ENCODE results near the gene PAFAH1B1.
"Not testable (repeated sequence)": the region's sequence is repeated elsewhere in the genome, so short reads cannot be mapped to it uniquely, and the experiment has no call there.

Gene PAFAH1B1

GRCh38 chr17:2592971-2593820, at the start of gene PAFAH1B1:
Gene PAFAH1B1, plus strand, starts transcription at chr17:2593654. Its CDS starts 44,635 bp downstream, at chr17:2638289.
- DNase-seq (ENCODE audit: low spot score): peak; percentile 96

- no peak for DNase-seq (ENCODE audit: low spot score)
These were observed 48.1 kb upstream of the PAFAH1B1 start for GRCh38 chr17:2545393-2545792.

GRCh38 chr17:2547176-2547575, 46.3 kb upstream of the PAFAH1B1 start:
- DNase-seq (ENCODE audit: low spot score): no peak

GRCh38 chr17:2548026-2548425, 45.4 kb upstream of the PAFAH1B1 start:
- not testable (repeated sequence) for DNase-seq (ENCODE audit: low spot score)

- no peak for DNase-seq (ENCODE audit: low spot score)
These were observed 43.9 kb upstream of the PAFAH1B1 start for GRCh38 chr17:2549392-2550211.

- DNase-seq (ENCODE audit: low spot score): no peak
These were observed 42.0 kb upstream of the PAFAH1B1 start for GRCh38 chr17:2551493-2551892.

- DNase-seq (ENCODE audit: low spot score): no peak
These were observed 41.5 kb upstream of the PAFAH1B1 start for GRCh38 chr17:2551928-2552327.

GRCh38 chr17:2560658-2561057, 32.8 kb upstream of the PAFAH1B1 start:
- DNase-seq (ENCODE audit: low spot score): no peak

- no peak for DNase-seq (ENCODE audit: low spot score)
These were observed 31.1 kb upstream of the PAFAH1B1 start for GRCh38 chr17:2562162-2562858.

GRCh38 chr17:2563061-2563460, 30.4 kb upstream of the PAFAH1B1 start:
- no peak for DNase-seq (ENCODE audit: low spot score)

GRCh38 chr17:2563543-2563942, 29.9 kb upstream of the PAFAH1B1 start:
- DNase-seq (ENCODE audit: low spot score): no peak

GRCh38 chr17:2564877-2565276, 28.6 kb upstream of the PAFAH1B1 start:
- no peak for DNase-seq (ENCODE audit: low spot score)

- DNase-seq (ENCODE audit: low spot score): no peak
These were observed 27.4 kb upstream of the PAFAH1B1 start for GRCh38 chr17:2566056-2566455.

- no peak for DNase-seq (ENCODE audit: low spot score)
These were observed 21.7 kb upstream of the PAFAH1B1 start for GRCh38 chr17:2571523-2572303.

- not testable (repeated sequence) for DNase-seq (ENCODE audit: low spot score)
These were observed 21.2 kb upstream of the PAFAH1B1 start for GRCh38 chr17:2572304-2572609.

- no peak for DNase-seq (ENCODE audit: low spot score)
These were observed 13.3 kb upstream of the PAFAH1B1 start for GRCh38 chr17:2580151-2580550.

- DNase-seq (ENCODE audit: low spot score): no peak
These were observed 12.8 kb upstream of the PAFAH1B1 start for GRCh38 chr17:2580661-2581060.

- DNase-seq (ENCODE audit: low spot score): no peak
These were observed 11.0 kb upstream of the PAFAH1B1 start for GRCh38 chr17:2582493-2582892.

GRCh38 chr17:2591040-2591640, 2.3 kb upstream of the PAFAH1B1 start:
- DNase-seq (ENCODE audit: low spot score): no peak

- DNase-seq (ENCODE audit: low spot score): peak; percentile 89
These were observed 617 bp downstream of the PAFAH1B1 start for GRCh38 chr17:2593821-2594721.

Measured in left forelimb (tissue), 1 donor.